ENCODE measurements around the gene FUOM. TPM values are rescaled to one million over a fixed set of nuclear protein-coding genes. Genes with fewer than 3 reads are reported as not detected.
A peak's percentile ranks its signal among the peaks of the same experiment; 100 is the strongest.

FUOM gene
- total and polyA plus RNA-seq, 12 donors: 2.0 to 17.0 (median 6.2) TPM

DNA sequence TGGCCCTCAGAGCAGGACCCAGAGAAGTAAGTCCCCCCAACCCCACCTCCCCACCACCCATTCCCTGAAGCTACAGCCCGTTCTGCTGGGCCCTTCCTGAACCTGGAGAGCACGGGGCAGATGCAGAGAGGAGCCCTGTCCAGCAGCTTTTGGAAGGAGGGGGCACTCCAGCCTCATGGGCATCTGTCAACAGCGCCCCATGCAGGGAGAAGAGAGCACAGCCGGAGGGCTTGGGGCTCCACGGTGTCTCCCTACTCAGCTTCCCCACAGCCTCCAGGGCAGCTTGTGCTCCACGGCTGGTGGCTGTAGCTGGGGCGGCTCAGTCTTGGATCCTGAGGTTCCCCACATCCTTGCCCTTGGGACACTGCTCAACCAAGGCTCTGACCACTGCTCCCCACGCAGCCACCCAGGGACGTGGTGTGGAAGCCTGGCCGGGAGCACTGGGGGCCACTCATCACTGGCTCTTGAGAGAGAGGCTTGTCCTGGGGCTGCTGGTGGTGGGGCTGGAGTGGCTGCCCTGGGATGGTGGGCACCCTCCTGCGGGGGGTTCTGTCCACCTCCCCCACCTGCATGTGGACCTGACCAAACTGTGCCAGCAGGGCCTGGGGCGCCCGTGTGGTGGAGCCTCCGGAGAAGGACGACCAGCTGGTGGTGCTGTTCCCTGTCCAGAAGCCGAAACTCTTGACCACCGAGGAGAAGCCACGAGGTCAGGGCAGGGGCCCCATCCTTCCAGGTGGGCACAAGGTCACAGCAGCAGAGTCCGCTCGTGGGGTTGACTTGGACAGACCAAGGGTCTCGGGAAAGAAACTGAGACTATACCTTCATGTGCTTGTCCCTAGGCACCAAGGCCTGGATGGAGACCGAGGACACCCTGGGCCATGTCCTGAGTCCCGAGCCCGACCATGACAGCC is 6.2 kb downstream of the FUOM start:
- peaks cover 0 to 3% (median 0%) of the 10 kb centered on the region in 9 donors for H3K36me3 ChIP-seq
- TF ChIP-seq CTCF (IDR thresholded peaks at IDR 0.05): peak in 1 of 9 donors; percentile 10
- DNase-seq: no peak
- H3K27me3 ChIP-seq: peaks cover 0 to 40% (median 18%) of the 10 kb centered on the region in 7 donors
- no peak for ATAC-seq
- H3K4me1 ChIP-seq: peaks cover 1 to 12% (median 7%) of the 10 kb centered on the region in 9 donors
- intact Hi-C loops (cut with DNase I): no loop called here
- 60 to 63% methylated on average over 24 of the region's 24 CpGs for WGBS, 2 donors
- H3K9me3 ChIP-seq: no peaks in the 10 kb centered on the region
- no peak overlapping the region for H3K4me3 ChIP-seq
- no peak overlapping the region for H3K27ac ChIP-seq

DNA sequence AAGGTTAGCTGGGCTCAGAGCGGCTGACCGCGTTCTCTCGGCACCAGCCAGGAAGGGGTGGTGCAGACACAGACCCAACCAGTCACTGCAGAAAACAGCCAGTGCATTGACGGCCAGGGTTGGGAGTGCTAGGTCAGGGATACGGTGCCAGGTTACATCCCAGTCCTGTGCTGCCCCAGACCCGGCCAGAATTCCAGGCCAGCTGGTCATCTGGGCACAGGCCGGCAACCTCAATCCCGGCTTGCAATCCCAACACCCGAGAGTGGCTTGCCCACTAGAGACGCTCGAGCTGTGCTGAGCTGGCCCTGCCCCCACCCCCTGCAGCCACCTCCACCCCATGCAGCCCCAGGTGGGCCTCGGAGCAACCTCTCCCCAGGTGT is 6.9 kb downstream of the FUOM start:
- WGBS, 2 donors: 39 to 51% methylated on average over 13 of the region's 13 CpGs
- ATAC-seq (no peak), DNase-seq (no peak)
- TF ChIP-seq CTCF (IDR thresholded peaks at IDR 0.05): no peak
- no peak overlapping the region for H3K4me3 ChIP-seq
- peaks cover 0 to 3% (median 0%) of the 10 kb centered on the region in 9 donors for H3K36me3 ChIP-seq
- H3K4me1 ChIP-seq: peaks cover 0 to 4% (median 0%) of the 10 kb centered on the region in 9 donors
- H3K9me3 ChIP-seq: no peaks in the 10 kb centered on the region
- intact Hi-C loops (cut with DNase I): no loop called here
- no peak overlapping the region for H3K27ac ChIP-seq
- H3K27me3 ChIP-seq: peaks cover 0 to 47% (median 25%) of the 10 kb centered on the region in 7 donors

- no peak for DNase-seq
- Histone ChIP-seq H3K9me3 (no peaks in the 10 kb centered on the region), H3K36me3 (peaks cover 0 to 3% (median 0%) of the 10 kb centered on the region in 9 donors), H3K4me1 (peaks cover 0 to 4% (median 0%) of the 10 kb centered on the region in 9 donors), H3K27me3 (peaks cover 0 to 49% (median 30%) of the 10 kb centered on the region in 7 donors), H3K27ac (no peak overlapping the region), H3K4me3 (no peak overlapping the region)
- ATAC-seq: no peak
- WGBS, 2 donors: 72 to 80% methylated on average over 12 of the region's 12 CpGs
- TF ChIP-seq CTCF (IDR thresholded peaks at IDR 0.05): no peak
- intact Hi-C loops (cut with DNase I): no loop called here
Observed at GRCh38 chr10:133350283-133350949, 7.4 kb downstream of the FUOM start.

DNA sequence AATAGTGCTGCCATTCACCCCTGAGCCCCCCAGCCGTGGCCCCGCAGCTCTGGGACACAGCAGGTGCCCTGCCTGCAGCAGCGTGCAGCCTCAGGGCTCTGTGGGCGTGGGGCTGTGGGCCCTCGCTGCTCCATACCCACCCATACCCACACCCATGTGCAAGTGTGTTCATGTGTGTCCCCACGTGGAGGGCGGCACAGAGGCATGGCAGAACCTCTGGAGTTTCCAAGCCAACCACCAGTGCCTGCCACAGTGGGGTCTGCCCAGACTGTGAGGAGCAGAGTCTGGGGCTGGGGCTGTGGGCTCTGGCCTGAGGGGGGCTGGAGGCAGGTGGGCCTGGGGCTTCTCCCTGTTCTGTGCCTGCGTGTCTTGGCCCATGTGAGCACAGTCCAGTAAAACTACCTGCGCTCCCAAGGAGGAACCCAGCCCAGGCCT is 8.2 kb downstream of the FUOM start:
- no peak for TF ChIP-seq CTCF (IDR thresholded peaks at IDR 0.05)
- 74 to 81% methylated on average over 9 of the region's 9 CpGs for WGBS, 2 donors
- Histone ChIP-seq H3K27me3 (peaks cover 0 to 53% (median 38%) of the 10 kb centered on the region in 7 donors), H3K36me3 (no peaks in the 10 kb centered on the region), H3K9me3 (no peaks in the 10 kb centered on the region), H3K4me3 (no peak overlapping the region), H3K4me1 (peaks cover 0 to 4% (median 0%) of the 10 kb centered on the region in 9 donors), H3K27ac (no peak overlapping the region)
- intact Hi-C loops (cut with DNase I): no loop called here
- ATAC-seq (no peak), DNase-seq (no peak)

Data from heart right ventricle (tissue), 16 donors.